Esophagus squamous epithelium (tissue), 4 donors: ENCODE results near the gene S1PR3.

Experiments used
- CTCF ChIP-seq, 6 experiments: fragments of 450-650 bp in 4 of 6; fragments of 200-600 bp in 2 of 6; sonication (generic) in 2 of 6; IDR thresholded peaks; one replicate each; pipeline ENCODE4 v1.5.1; 2016 to 2019; ENCODE audit warnings: antibody characterized with exemption in 6 of 6, mild to moderate bottlenecking in 4 of 6, moderate library complexity in 4 of 6
- POLR2A ChIP-seq, 4 donors: fragments of 450-650 bp; IDR thresholded peaks; one replicate each; pipeline ENCODE4 v1.6.1; 2017; ENCODE audit warnings: antibody characterized with exemption in 4 of 4, mild to moderate bottlenecking in 4 of 4, moderate library complexity in 3 of 4

GRCh38 chr9:89049646-89050045 is 58.4 kb downstream of the S1PR3 start:
- TF ChIP-seq POLR2A (IDR thresholded peaks at IDR 0.05) = no peak
- no peak for TF ChIP-seq CTCF (IDR thresholded peaks at IDR 0.05)
